Breast epithelium (tissue), 3 donors: ENCODE measurements around the gene SPAG6.

Experiments
- CTCF ChIP-seq, 3 donors: fragments of 450-650 bp; IDR thresholded peaks; one replicate each; pipeline ENCODE4 v1.5.1; 2016 to 2017; ENCODE audit warnings: antibody characterized with exemption in 3 of 3, mild to moderate bottlenecking in 3 of 3, moderate library complexity in 3 of 3
- POLR2A ChIP-seq: fragments of 450-650 bp; IDR thresholded peaks from one replicate; pipeline ENCODE4 v1.6.1; 2016; ENCODE audit warnings: antibody characterized with exemption, mild to moderate bottlenecking, moderate library complexity

GRCh38 chr10:22349755-22350154 lies 4.5 kb downstream of the SPAG6 start:
- TF ChIP-seq CTCF (IDR thresholded peaks at IDR 0.05) (no peak), POLR2A (no peak)
